Panc1 (cell line): ENCODE data around the gene MBTD1. TPM values are rescaled to one million over a fixed set of nuclear protein-coding genes. Genes with fewer than 3 reads are reported as not detected.
"Not testable (repeated sequence)": the region's sequence is repeated elsewhere in the genome, so short reads cannot be mapped to it uniquely, and the experiment has no call there.

Source experiments
- ATAC-seq: fragments of 200-7000 bp; cut with Tn5 transposase; 2 replicates; pipeline ENCODE4 v1.9.1; 2020; ENCODE audit warnings: mild to moderate bottlenecking, moderate library complexity
- BruUV-seq: library from RNA; stranded (reverse); fragments of 400-500 nt; replicated peaks from 2 replicates; lab custom pipeline; 2021; lab: Mats Ljungman, UMichigan
- CTCF ChIA-PET: fragments of 300-600 bp; sonication (Branson Sonifier 250); formaldehyde crosslinking; loops from one replicate; lab custom pipeline; 2022; ENCODE audit warnings: antibody characterized with exemption; lab: Charles Lee
- POLR2A ChIA-PET: fragments of 300-600 bp; sonication (Branson Sonifier 250); formaldehyde crosslinking; loops from one replicate; lab custom pipeline; 2022; ENCODE audit warnings: antibody characterized with exemption; lab: Charles Lee
- DNase-seq: peaks from one replicate; pipeline ENCODE4 v3.0.0-alpha.2; 2010; ENCODE audit warnings: low read depth, low spot score
- H3K27ac ChIP-seq: 2 replicates; pipeline ENCODE4 v1.5.1; 2011; ENCODE audit warnings: mild to moderate bottlenecking, low read length, inconsistent platforms
- H3K27me3 ChIP-seq: fragments of 200-500 bp; sonication (Bioruptor generic); 2 replicates; pipeline ENCODE4 v1.6.0; 2014; ENCODE audit warnings: low read length, inconsistent platforms; ENCODE audit not compliant: control insufficient read depth, insufficient read depth
- H3K36me3 ChIP-seq: fragments of 200-500 bp; sonication (Bioruptor generic); 2 replicates; pipeline ENCODE4 v1.5.1; 2014; ENCODE audit warnings: inconsistent platforms, mild to moderate bottlenecking, low read length, moderate library complexity; ENCODE audit not compliant: control insufficient read depth, insufficient read depth
- H3K4me1 ChIP-seq: 2 replicates; pipeline ENCODE4 v1.5.1; 2011; ENCODE audit warnings: inconsistent platforms, mild to moderate bottlenecking, low read length, moderate library complexity; ENCODE audit not compliant: control insufficient read depth, insufficient read depth
- H3K4me3 ChIP-seq, 2 experiments: 2 replicates each; pipeline ENCODE4 v1.5.1; 2011 to 2012; ENCODE audit warnings: low read depth in 2 of 2, low read length in 2 of 2, mild to moderate bottlenecking in 2 of 2, inconsistent platforms in 1 of 2, moderate library complexity in 1 of 2
- H3K9me3 ChIP-seq: fragments of 200-500 bp; sonication (Bioruptor generic); 2 replicates; pipeline ENCODE4 v1.5.1; 2014; ENCODE audit warnings: low read depth, mild to moderate bottlenecking, inconsistent platforms, low read length, moderate library complexity; ENCODE audit not compliant: control insufficient read depth, insufficient read depth
- CTCF ChIP-seq: fragments of 450-650 bp; IDR thresholded peaks from 2 replicates; pipeline ENCODE4 v1.5.1; 2017; ENCODE audit warnings: mild to moderate bottlenecking
- POLR2AphosphoS5 ChIP-seq: IDR thresholded peaks from 2 replicates; pipeline ENCODE4 v1.6.1; 2012; ENCODE audit warnings: mild to moderate bottlenecking, low read depth, low read length, moderate library complexity
- REST ChIP-seq, 2 experiments: IDR thresholded peaks; 2 replicates each; pipeline ENCODE4 v1.6.1; 2011 to 2012; ENCODE audit warnings: low read depth in 2 of 2, control low read depth in 1 of 2, low read length in 1 of 2, mild to moderate bottlenecking in 1 of 2, moderate library complexity in 1 of 2; ENCODE audit not compliant: insufficient read depth in 1 of 2
- SIN3A ChIP-seq: IDR thresholded peaks from 2 replicates; pipeline ENCODE4 v1.6.1; 2012; ENCODE audit warnings: low read depth, mild to moderate bottlenecking, low read length, moderate library complexity, borderline replicate concordance; ENCODE audit not compliant: insufficient read depth
- TCF7L2 ChIP-seq: IDR thresholded peaks from 2 replicates; pipeline ENCODE4 v1.6.1; 2011; ENCODE audit warnings: mild to moderate bottlenecking, low read depth, low read length, inconsistent platforms
- in situ Hi-C: cut with HindIII; loops from 2 replicates; pipeline ENCODE4 v1.10.0; 2016; ENCODE audit warnings: low sequenced_read_pairs, low pct_unique_long_range_greater_than_20kb
- intact Hi-C: fragments of 100-400 bp; cut with micrococcal nuclease; formaldehyde crosslinking; loops from one replicate; pipeline ENCODE4 v1.10.0; 2022; ENCODE audit not compliant: unreplicated experiment
- total RNA-seq: library from RNA; stranded (reverse); gene quantifications from one replicate; pipeline ENCODE4 v1.2.1, GENCODE V29; 2021; ENCODE audit not compliant: unreplicated experiment

Gene MBTD1
- total RNA-seq, 1 experiment from 2014 or later: 16.6 TPM

GRCh38 chr17:51298508-51299371 lies 38.9 kb upstream of the MBTD1 start:
- peak; percentile 74 for ATAC-seq
- POLR2A ChIA-PET: no interaction called here

GRCh38 chr17:51294338-51294737 lies 34.5 kb upstream of the MBTD1 start:
- H3K4me1 ChIP-seq, H3K27ac ChIP-seq, BruUV-seq, DNase-seq, H3K9me3 ChIP-seq, ATAC-seq, POLR2A ChIA-PET, H3K4me3 ChIP-seq, in situ Hi-C loops, H3K27me3 ChIP-seq, intact Hi-C loops, CTCF ChIA-PET: not testable (repeated sequence)
- peaks cover 27% of the 10 kb centered on the region for H3K36me3 ChIP-seq

More at GRCh38 chr17:51298508-51299371, 38.9 kb upstream of the MBTD1 start:
- no peaks in the 10 kb centered on the region for H3K4me1 ChIP-seq
- DNase-seq: peak; percentile 18
- no peak for TF ChIP-seq POLR2AphosphoS5
- no peak for TF ChIP-seq TCF7L2
- no peak for TF ChIP-seq SIN3A
- peak; percentile 78 for TF ChIP-seq CTCF
- no peak for TF ChIP-seq REST (IDR thresholded peaks at IDR 0.05; ENCODE audit: insufficient read depth in 1 of 2, low read depth in 2 of 2, low read length in 1 of 2)
- H3K27ac ChIP-seq: no peak overlapping the region
- no peak overlapping the region for H3K4me3 ChIP-seq
- intact Hi-C loops: loop anchor here (2.0 kb wide), 1 partner anchor 236 kb away; no protein-coding TSS in a partner anchor
- in situ Hi-C loops: no loop called here
- CTCF ChIA-PET: interaction anchor here (0.7 to 0.8 kb wide), 2 partner anchors 73 to 237 kb away, joined by 3 to 12 read pairs; no protein-coding TSS in a partner anchor
- no peaks in the 10 kb centered on the region for H3K27me3 ChIP-seq
- H3K9me3 ChIP-seq: no peaks in the 10 kb centered on the region
- BruUV-seq: no TSS peak
- peaks cover 12% of the 10 kb centered on the region; the same call in 1 of the 2 replicates for H3K36me3 ChIP-seq

DNA sequence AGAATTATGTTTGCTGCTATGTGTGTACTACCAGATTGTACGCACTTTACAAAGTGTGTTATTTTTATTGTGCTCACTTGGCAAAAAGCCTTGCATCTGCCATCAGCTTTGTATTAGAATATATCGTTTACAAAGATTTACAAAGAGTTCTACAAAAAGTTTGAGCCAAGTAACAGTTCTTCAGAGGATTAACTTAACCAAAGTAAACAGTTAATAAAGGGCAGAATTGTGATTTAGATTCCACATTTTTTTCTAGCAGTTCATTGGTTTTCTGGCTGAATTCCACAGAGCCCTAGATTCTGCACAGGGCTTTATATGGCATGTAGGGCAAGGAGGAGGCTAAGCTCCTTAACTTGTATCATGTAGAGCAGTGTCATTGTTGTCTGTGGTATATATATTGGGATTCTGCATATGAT lies 29.9 kb upstream of the MBTD1 start:
- H3K4me3 ChIP-seq: no peak overlapping the region
- no peak for ATAC-seq
- ChIA-PET CTCF (no interaction called here), POLR2A (interaction anchor here (0.7 kb wide), 1 partner anchor 150 kb away, joined by 4 read pairs; no protein-coding TSS in a partner anchor)
- DNase-seq: no peak
- intact Hi-C loops (no loop called here), in situ Hi-C loops (no loop called here)
- no peak overlapping the region for H3K27ac ChIP-seq
- no peaks in the 10 kb centered on the region for H3K27me3 ChIP-seq
- H3K36me3 ChIP-seq: peaks cover 42% of the 10 kb centered on the region
- no peak for TF ChIP-seq POLR2AphosphoS5
- no peak for TF ChIP-seq TCF7L2
- TF ChIP-seq CTCF: no peak
- TF ChIP-seq SIN3A: no peak
- no peak for TF ChIP-seq REST (IDR thresholded peaks at IDR 0.05; ENCODE audit: insufficient read depth in 1 of 2, low read depth in 2 of 2, low read length in 1 of 2)
- BruUV-seq: no TSS peak
- H3K9me3 ChIP-seq: no peaks in the 10 kb centered on the region
- no peaks in the 10 kb centered on the region for H3K4me1 ChIP-seq
